Measurements from ENCODE around the gene OVOL1.

The OVOL1 gene

GRCh38 chr11:65834202-65834601 is 47.3 kb downstream of the OVOL1 start:
- no peak overlapping the region for H3K27ac ChIP-seq (ENCODE audit: low read length)
- H3K4me1 ChIP-seq (ENCODE audit: control insufficient read depth, insufficient read depth, low read length) = peaks cover 5% of the 10 kb centered on the region; the same call in 1 of the 2 replicates
- DNase-seq (ENCODE audit: low read depth, low spot score) = no peak
- WGBS (ENCODE audit: insufficient coverage, insufficient read length) = no CpG with 5 or more reads among the region's 6 CpGs
- no peaks in the 10 kb centered on the region for H3K9me3 ChIP-seq (ENCODE audit: control insufficient read depth, insufficient read depth, low read length)
- peaks cover 6% of the 10 kb centered on the region for H3K27me3 ChIP-seq (ENCODE audit: control insufficient read depth, insufficient read depth, low read length)
- H3K4me3 ChIP-seq (ENCODE audit: low read length) = peak overlapping the region; percentile 64; the same call in 1 of the 2 replicates
- no peaks in the 10 kb centered on the region for H3K36me3 ChIP-seq (ENCODE audit: control insufficient read depth, insufficient read depth, low read length)

- WGBS (ENCODE audit: insufficient coverage, insufficient read length) = no CpG with 5 or more reads among the region's 4 CpGs
- no peaks in the 10 kb centered on the region for H3K36me3 ChIP-seq (ENCODE audit: control insufficient read depth, insufficient read depth, low read length)
- H3K27me3 ChIP-seq (ENCODE audit: control insufficient read depth, insufficient read depth, low read length) = no peaks in the 10 kb centered on the region
- no peak overlapping the region for H3K27ac ChIP-seq (ENCODE audit: low read length)
- DNase-seq (ENCODE audit: low read depth, low spot score) = no peak
- no peak overlapping the region for H3K4me3 ChIP-seq (ENCODE audit: low read length)
- no peaks in the 10 kb centered on the region for H3K9me3 ChIP-seq (ENCODE audit: control insufficient read depth, insufficient read depth, low read length)
- no peaks in the 10 kb centered on the region for H3K4me1 ChIP-seq (ENCODE audit: control insufficient read depth, insufficient read depth, low read length)
Observed at GRCh38 chr11:65842144-65842543, 55.3 kb downstream of the OVOL1 start.

GRCh38 chr11:65843811-65844210 is 56.9 kb downstream of the OVOL1 start:
- Histone ChIP-seq H3K27ac (ENCODE audit: low read length) (no peak overlapping the region), H3K9me3 (ENCODE audit: control insufficient read depth, insufficient read depth, low read length) (no peaks in the 10 kb centered on the region), H3K4me1 (ENCODE audit: control insufficient read depth, insufficient read depth, low read length) (no peaks in the 10 kb centered on the region), H3K36me3 (ENCODE audit: control insufficient read depth, insufficient read depth, low read length) (no peaks in the 10 kb centered on the region), H3K27me3 (ENCODE audit: control insufficient read depth, insufficient read depth, low read length) (no peaks in the 10 kb centered on the region), H3K4me3 (ENCODE audit: low read length) (no peak overlapping the region)
- DNase-seq (ENCODE audit: low read depth, low spot score) = no peak
- WGBS (ENCODE audit: insufficient coverage, insufficient read length) = no CpG with 5 or more reads among the region's 3 CpGs

- no CpG with 5 or more reads among the region's 10 CpGs for WGBS (ENCODE audit: insufficient coverage, insufficient read length)
- H3K9me3 ChIP-seq (ENCODE audit: control insufficient read depth, insufficient read depth, low read length) = no peaks in the 10 kb centered on the region
- no peaks in the 10 kb centered on the region for H3K36me3 ChIP-seq (ENCODE audit: control insufficient read depth, insufficient read depth, low read length)
- no peaks in the 10 kb centered on the region for H3K27me3 ChIP-seq (ENCODE audit: control insufficient read depth, insufficient read depth, low read length)
- no peak for DNase-seq (ENCODE audit: low read depth, low spot score)
- H3K4me1 ChIP-seq (ENCODE audit: control insufficient read depth, insufficient read depth, low read length) = no peaks in the 10 kb centered on the region
- H3K27ac ChIP-seq (ENCODE audit: low read length) = no peak overlapping the region
- H3K4me3 ChIP-seq (ENCODE audit: low read length) = no peak overlapping the region
Observed at GRCh38 chr11:65844231-65844872, 57.5 kb downstream of the OVOL1 start.

Measured in iPS DF 6.9 (cell line).